Measurements from ENCODE around the gene TMX2. TPM values are rescaled to one million over a fixed set of nuclear protein-coding genes. Genes with fewer than 3 reads are reported as not detected.
A peak's percentile ranks its signal among the peaks of the same experiment; 100 is the strongest.
"Not testable (repeated sequence)": the region's sequence is repeated elsewhere in the genome, so short reads cannot be mapped to it uniquely, and the experiment has no call there.

Gene TMX2
- total RNA-seq, 4 donors from 2014 or later = 44.0 to 82.0 (median 70.9) TPM

GRCh38 chr11:57680552-57680874, 31.9 kb upstream of the TMX2 start:
- WGBS, 2 donors = 31 to 45% methylated on average over 2 of the region's 2 CpGs
- Histone ChIP-seq H3K9me3 (no peaks in the 10 kb centered on the region), H3K27me3 (no peaks in the 10 kb centered on the region), H3K4me3 (peak overlapping the region in 3 of 4 donors; percentile 14 to 25 (median 15)), H3K4me1 (peaks cover 12 to 74% (median 33%) of the 10 kb centered on the region in 3 donors), H3K27ac (peak overlapping the region; percentile 77 to 90 (median 89)), H3K36me3 (peaks cover 3 to 77% (median 10%) of the 10 kb centered on the region in 3 donors)
- intact Hi-C loops (cut with DNase I) = no loop called here
- no peak for TF ChIP-seq CTCF (IDR thresholded peaks at IDR 0.05)
- no peak for TF ChIP-seq POLR2A (IDR thresholded peaks at IDR 0.05)
- DNase-seq = no peak

GRCh38 chr11:57681168-57681567, 31.2 kb upstream of the TMX2 start:
- no peaks in the 10 kb centered on the region for H3K9me3 ChIP-seq
- H3K27me3 ChIP-seq = no peaks in the 10 kb centered on the region
- DNase-seq = no peak
- 38 to 50% methylated on average over 1 of the region's 1 CpG for WGBS, 2 donors
- H3K36me3 ChIP-seq = peaks cover 3 to 77% (median 10%) of the 10 kb centered on the region in 3 donors
- intact Hi-C loops (cut with DNase I) = no loop called here
- TF ChIP-seq CTCF (IDR thresholded peaks at IDR 0.05) (no peak), POLR2A (IDR thresholded peaks at IDR 0.05) (no peak)
- H3K27ac ChIP-seq = peak overlapping the region; percentile 77 to 90 (median 89)
- peaks cover 10 to 67% (median 26%) of the 10 kb centered on the region in 3 donors for H3K4me1 ChIP-seq
- H3K4me3 ChIP-seq = no peak overlapping the region

GRCh38 chr11:57690474-57690873, 21.9 kb upstream of the TMX2 start:
- H3K4me1 ChIP-seq; H3K4me3 ChIP-seq; DNase-seq; H3K27ac ChIP-seq; intact Hi-C loops (cut with DNase I); H3K9me3 ChIP-seq; H3K27me3 ChIP-seq: not testable (repeated sequence)
- peaks cover 40 to 100% (median 73%) of the 10 kb centered on the region in 3 donors for H3K36me3 ChIP-seq
- WGBS, 2 donors = 95 to 100% methylated on average over 5 of the region's 5 CpGs

- Histone ChIP-seq H3K27ac (no peak overlapping the region), H3K4me3 (no peak overlapping the region), H3K36me3 (peaks cover 31 to 99% (median 72%) of the 10 kb centered on the region in 3 donors), H3K4me1 (no peaks in the 10 kb centered on the region), H3K27me3 (no peaks in the 10 kb centered on the region), H3K9me3 (no peaks in the 10 kb centered on the region)
- 82 to 92% methylated on average over 8 to 12 of the region's 18 CpGs for WGBS, 2 donors
- intact Hi-C loops (cut with DNase I) = no loop called here
- TF ChIP-seq CTCF (IDR thresholded peaks at IDR 0.05) (no peak), POLR2A (IDR thresholded peaks at IDR 0.05) (no peak)
- no peak for DNase-seq
These were observed 13.5 kb upstream of the TMX2 start for GRCh38 chr11:57698843-57699365.

GRCh38 chr11:57699813-57700212, 12.6 kb upstream of the TMX2 start:
- H3K36me3 ChIP-seq = peaks cover 34 to 99% (median 63%) of the 10 kb centered on the region in 3 donors
- no peaks in the 10 kb centered on the region for H3K27me3 ChIP-seq
- no peak overlapping the region for H3K27ac ChIP-seq
- DNase-seq = no peak
- no peak overlapping the region for H3K4me3 ChIP-seq
- no peaks in the 10 kb centered on the region for H3K9me3 ChIP-seq
- TF ChIP-seq POLR2A (IDR thresholded peaks at IDR 0.05) (no peak), CTCF (IDR thresholded peaks at IDR 0.05) (no peak)
- intact Hi-C loops (cut with DNase I) = no loop called here
- WGBS, 2 donors = 83 to 89% methylated on average over 5 to 7 of the region's 10 CpGs
- H3K4me1 ChIP-seq = no peaks in the 10 kb centered on the region

- no peak for DNase-seq
- no peaks in the 10 kb centered on the region for H3K27me3 ChIP-seq
- WGBS, 2 donors = 65 to 74% methylated on average over 2 to 3 of the region's 3 CpGs
- H3K4me1 ChIP-seq = no peaks in the 10 kb centered on the region
- intact Hi-C loops (cut with DNase I) = no loop called here
- peaks cover 36 to 97% (median 57%) of the 10 kb centered on the region in 3 donors for H3K36me3 ChIP-seq
- no peaks in the 10 kb centered on the region for H3K9me3 ChIP-seq
- no peak overlapping the region for H3K4me3 ChIP-seq
- no peak overlapping the region for H3K27ac ChIP-seq
- TF ChIP-seq CTCF (IDR thresholded peaks at IDR 0.05) = no peak
- TF ChIP-seq POLR2A (IDR thresholded peaks at IDR 0.05) = no peak
These were observed 12.0 kb upstream of the TMX2 start for GRCh38 chr11:57700425-57700824.

Measured in esophagus squamous epithelium (tissue), 5 donors.